COR-L47 (cell line): ENCODE data around the gene DAGLB.
"Not testable (repeated sequence)": the region's sequence is repeated elsewhere in the genome, so short reads cannot be mapped to it uniquely, and the experiment has no call there.

Source experiments
- DNase-seq: peaks from one replicate; lab custom pipeline; 2025; lab: John Stamatoyannopoulos, UW

DAGLB gene

DNA sequence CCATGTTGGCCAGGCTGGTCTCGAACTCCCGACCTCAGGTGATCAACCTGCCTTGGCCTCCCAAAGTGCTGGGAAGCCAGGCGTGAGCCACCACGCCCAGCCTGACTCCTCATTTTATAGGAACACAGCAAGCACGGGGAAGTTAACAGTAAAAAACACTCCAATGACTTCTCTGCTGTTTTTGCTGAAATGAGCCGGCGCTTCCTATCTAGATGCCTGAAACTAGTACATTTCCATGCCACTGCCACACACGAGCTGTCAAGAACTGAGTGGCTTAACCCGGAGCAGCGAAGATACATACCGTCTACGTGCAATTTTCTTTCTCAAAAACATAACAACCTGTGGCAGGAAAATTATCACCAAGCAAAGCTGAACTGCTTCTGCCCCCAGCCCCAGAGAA, 16.8 kb downstream of the DAGLB start:
- no peak for DNase-seq

DNA sequence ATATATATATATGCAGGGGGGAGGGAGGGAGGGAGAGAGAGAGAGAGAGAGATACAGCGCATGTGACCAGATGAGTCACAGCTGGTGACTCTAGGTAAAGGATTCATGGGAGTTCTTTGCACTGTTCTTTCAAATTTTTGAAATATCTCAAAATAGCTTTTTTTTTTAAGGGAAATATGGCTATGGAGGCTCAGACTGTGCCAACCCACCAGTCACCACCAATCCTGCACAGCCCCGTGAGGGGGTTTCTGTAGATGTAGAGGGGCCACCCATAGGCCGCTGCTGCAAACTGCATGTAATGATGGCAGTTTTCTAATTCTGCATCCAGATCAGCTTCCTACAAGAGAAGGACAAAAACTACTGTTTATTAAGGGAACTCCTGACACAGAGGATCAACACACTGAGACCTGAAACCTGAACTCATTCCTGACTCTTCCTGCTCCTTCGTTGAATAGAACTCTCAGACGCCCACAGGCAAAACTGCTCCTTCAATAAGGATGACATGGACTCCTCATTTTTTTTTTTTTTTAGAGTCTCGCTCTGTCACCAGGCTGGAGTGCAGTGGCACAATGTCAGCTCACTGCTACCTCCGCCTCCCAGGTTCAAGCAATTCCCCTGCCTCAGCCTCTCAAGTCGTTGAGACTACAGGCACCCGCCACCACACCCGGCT, 17.3 kb downstream of the DAGLB start:
- no peak for DNase-seq

GRCh38 chr7:6425948-6426347, 21.8 kb downstream of the DAGLB start:
- no peak for DNase-seq

- DNase-seq, result no peak
Measured at GRCh38 chr7:6423942-6424701, 23.6 kb downstream of the DAGLB start.

GRCh38 chr7:6422926-6423632, 24.7 kb downstream of the DAGLB start:
- DNase-seq, result no peak

GRCh38 chr7:6422095-6422494, 25.7 kb downstream of the DAGLB start:
- no peak for DNase-seq

DNA sequence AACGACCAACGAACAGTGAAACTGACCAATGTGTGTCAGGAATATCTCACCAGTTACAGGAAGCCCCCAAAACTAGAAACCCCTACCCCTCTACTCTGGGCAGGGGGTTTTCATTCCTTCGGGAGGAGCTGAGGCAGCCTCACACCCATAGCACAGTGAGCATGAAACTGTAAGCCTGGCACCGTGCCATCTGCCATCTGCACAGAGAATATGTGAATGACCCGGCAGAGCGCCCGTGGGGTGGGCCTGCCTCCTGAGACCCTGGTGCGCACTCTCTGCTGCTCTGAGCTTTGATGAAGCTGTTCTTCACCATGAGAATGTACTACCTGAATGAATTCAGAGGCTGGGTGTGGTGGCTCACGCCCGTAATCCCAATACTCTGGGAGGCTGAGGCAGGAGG, 27.1 kb downstream of the DAGLB start:
- DNase-seq, result no peak

DNA sequence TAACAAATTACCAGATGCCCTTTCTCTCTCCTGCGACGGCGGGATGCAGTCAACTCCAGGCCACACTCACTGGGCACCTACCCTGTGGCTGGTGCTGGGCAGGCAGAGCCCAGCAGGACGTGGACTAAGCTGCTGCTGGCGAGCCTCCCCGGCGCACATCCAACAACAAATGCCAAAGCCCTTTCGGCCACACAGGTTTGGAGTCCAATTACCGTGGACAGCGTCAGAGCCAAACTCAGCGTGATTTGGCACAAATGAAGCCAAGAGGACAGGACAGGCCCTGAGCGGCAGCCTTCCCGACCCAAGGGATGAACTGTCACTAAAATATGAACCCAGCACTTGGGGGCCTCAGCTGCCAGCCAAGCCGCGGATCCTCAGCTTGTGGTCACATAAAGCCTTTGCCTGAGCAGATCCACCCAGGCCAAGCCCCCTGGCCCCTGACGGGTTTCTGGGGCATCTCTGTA, 28.4 kb downstream of the DAGLB start:
- no peak for DNase-seq

DNA sequence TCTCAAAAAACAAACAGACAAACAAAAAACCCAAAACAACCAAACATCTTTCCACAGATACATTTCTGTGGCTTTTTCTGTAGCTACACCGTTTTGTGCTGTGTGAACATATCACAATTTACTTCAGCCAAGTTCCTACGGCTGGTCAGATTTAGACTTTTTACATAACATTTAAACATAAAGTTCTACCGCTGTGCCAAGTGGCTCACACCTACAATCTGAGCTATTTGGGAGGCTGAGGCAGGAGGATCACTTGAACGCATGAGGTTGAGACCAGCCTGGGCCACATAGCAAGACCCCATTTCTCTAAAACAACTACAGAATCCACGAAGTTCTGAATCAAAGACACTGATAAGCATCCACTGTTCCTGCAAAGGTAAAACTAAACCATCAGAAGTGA, 30.3 kb downstream of the DAGLB start:
- no peak for DNase-seq

GRCh38 chr7:6416516-6417145, 31.1 kb downstream of the DAGLB start:
- no peak for DNase-seq

DNA sequence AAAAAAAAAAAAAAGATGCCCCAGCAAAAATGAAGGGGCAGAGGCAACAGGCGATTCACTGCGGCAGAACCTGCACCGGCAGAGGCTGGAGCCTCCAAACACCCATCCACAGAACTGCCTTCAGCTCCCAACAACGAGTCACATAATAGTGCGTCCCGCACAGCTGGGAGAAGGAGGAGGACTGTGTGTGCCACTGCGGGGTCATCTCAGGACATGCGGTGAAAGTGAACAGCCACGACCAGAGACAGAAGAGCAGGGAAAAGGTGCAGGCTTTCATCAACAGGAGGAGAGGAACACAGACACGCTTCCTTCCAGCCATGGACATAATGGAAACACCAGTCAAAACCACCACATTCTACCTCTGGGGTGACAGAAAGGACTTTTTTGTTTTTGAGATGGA, 34.1 kb downstream of the DAGLB start:
- DNase-seq, result no peak

DNA sequence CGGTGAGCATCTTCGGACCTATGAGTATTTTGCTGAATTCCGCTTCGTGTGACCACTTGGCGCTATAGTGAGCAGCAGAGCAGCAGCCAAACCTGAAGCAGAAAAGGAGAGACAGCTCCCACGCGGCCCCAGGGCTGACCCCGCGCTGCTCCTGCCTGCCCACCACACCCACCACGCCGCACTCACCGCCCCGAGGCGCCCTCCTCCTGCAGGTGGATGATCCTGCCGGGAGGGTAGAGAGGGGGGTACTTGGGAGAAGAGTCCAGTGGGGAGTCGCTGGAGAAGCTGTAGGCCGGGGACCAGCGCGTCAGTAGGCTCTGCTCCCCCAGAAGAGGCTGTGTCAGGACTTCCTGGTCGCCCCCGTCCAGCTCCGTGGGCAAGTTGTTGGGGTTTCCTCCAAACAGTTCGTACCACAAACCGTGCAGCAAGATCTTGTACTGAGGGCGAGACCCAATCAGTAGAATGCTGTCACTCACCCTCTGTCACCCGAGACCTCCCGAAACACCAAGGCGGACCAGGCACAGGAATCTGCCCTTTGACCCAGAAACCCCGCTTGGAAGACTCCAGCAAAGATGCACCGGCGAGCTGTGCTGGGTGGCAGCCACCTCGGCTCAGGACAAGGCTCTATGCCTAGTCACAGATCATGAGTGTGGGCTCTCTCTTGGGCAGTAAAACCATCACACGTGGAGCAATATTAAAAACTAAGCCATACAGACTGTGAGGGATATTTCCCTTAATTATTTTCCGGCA, 37.6 kb downstream of the DAGLB start:
- DNase-seq, result no peak

GRCh38 chr7:6409091-6409490, 38.7 kb downstream of the DAGLB start:
- DNase-seq, result no peak

DNA sequence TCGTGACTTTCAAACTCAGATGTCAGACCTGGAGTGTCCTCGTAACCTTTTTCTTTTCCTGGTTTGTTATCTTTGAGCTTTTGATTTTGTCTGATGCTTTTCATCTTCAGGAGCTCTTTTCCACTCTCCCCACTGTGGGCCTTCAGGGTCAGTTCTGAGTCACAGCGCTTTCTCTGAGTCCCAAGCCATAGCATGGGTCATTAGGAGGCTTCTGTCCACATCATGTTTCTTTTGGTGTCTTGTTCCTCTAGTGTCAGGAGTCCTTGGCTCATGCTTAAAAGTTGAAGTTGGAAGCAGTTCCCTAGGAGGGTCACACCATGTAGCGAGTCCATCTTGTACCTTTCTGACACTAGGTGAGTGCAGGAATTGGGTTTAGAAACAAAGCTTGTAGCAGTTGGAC, 40.3 kb downstream of the DAGLB start:
- no peak for DNase-seq

GRCh38 chr7:6406121-6406520, 41.6 kb downstream of the DAGLB start:
- no peak for DNase-seq

- DNase-seq, result no peak
Measured at GRCh38 chr7:6403907-6404306, 43.8 kb downstream of the DAGLB start.

- DNase-seq, result no peak
Measured at GRCh38 chr7:6402741-6403140, 45.0 kb downstream of the DAGLB start.

- no peak for DNase-seq
Measured at GRCh38 chr7:6402041-6402440, 45.7 kb downstream of the DAGLB start.

GRCh38 chr7:6401536-6401935, 46.2 kb downstream of the DAGLB start:
- no peak for DNase-seq

- DNase-seq, result not testable (repeated sequence)
Measured at GRCh38 chr7:6400243-6401105, 47.3 kb downstream of the DAGLB start.

DNA sequence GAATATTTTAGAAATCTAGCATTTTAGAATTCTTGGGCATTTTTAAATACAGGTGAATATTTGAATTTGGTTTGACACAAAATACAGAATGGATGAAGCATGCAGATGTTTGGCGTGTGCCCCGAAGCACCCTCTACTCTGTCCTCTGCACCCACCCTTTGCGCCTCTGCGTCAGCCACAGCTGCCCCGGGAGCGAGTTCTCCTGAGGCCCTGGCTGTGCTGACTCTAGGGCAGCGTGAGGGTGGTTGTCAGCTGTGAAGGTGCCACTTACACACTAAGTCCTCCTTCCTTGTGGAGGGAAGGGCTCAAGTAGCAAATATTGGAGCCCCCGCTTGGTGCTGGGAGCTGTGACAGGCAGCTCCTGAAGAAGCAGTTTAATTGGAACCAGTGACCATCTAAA, 48.4 kb downstream of the DAGLB start:
- no peak for DNase-seq
